Stimulated activated CD4-positive, alpha-beta T cell treated with anti-CD3 and anti-CD28 coated beads, TNF-alpha, amount 100 ng/mL, for 1 hour (primary cell): ENCODE data around the gene OR2S2.

ENCODE experiments used
- DNase-seq, 3 donors: peaks; one replicate each; pipeline ENCODE4 v3.0.0-alpha.2; 2020; ENCODE audit warnings: low read depth in 3 of 3, low spot score in 1 of 3

OR2S2 gene

DNA sequence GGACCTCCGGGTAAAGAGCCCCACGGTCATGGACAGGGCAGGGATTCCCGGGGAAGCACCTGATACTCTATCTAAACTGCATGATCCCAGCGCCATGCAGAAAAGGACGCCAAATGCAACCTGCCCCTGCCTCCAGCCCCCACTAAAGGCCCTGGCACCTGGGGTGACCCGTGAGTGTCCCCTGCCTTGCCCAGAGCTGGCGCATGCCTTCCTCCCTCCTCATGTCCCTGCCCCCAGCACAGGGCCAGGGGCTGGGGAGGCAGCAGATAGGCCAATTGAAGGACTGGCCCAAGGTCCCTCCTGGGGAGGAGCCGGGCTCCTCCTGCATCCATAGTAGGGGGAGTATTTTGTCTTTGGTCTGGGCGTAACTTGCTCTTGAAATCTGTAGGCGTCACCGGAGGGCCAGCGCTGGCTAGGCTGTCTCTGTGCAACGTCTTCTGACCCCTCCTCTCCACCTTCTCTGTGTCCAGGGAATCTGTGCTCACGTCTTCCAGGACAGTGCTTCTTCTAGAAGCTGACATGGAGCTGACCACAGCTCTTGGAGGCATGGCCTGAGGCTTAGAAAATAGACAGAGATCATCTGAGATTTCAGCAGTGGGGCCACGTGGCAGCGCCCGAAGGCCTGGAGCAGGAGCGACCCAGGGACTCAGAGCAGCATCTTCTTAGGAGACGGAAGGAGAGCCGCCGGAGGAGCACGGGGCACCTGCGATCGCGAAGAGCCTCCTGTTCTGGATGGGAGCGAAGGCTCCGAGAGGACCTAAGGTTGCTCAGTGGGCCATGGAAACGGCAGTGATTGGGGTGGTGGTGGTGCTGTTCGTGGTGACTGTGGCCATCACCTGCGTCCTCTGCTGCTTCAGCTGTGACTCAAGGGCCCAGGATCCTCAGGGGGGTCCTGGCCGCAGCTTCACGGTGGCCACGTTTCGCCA is 48.0 kb downstream of the OR2S2 start:
- DNase-seq, result no peak

DNA sequence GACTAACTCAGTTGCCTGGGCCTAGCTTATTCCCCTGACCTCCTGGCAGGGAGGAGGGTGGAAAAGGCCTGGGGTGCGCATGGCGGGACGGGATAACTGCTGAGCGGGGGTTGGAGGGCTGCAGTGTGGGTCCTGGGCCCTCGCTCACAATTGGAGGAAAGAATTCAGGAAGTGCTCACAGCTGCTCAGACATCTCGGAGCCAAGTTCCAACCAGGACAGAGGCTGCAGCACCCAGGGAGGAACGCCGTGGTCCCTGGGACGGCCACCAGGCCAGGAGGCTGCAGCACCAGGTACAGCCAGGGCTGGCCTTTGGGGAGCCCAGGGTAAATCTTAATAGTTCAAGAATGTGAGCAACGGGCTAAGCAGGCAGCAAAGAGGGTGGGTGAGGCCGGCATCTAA is 48.7 kb downstream of the OR2S2 start, which contains the start of gene SPAAR:
Gene SPAAR, plus strand, starts transcription at position 217 of the 400 bp plus-strand sequence. CDS start 974 bp downstream, outside the sequence.
- no peak for DNase-seq

DNA sequence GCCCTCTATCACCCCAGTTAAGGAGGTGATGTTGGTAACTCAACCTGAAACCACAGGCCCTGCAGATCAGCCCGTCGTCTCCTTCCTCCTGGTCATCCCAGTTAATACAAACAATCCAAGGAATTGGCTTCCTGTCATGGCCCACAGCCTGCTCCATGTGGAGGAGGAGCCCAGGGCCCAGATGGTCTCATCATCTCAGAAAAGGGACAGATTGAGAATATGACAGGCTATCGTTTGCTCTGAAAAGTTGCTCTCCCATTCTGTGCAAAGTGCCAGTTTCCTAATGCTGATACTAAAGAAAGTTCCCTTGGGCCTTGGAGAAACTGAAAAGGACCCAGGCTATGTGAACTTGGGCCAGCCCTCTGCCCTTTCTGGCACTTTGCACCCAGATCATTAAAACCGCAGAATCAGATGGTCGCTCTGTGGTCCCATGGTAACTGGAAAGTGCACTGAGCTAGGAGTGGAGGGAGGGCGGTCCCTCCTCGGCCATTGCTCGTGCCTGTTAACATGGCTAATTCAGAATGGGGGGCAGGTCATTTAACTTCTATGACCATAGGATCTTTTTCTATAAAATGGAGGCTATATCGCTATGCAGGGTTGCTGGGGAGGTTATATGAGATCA is 49.3 kb downstream of the OR2S2 start:
- no peak for DNase-seq

DNA sequence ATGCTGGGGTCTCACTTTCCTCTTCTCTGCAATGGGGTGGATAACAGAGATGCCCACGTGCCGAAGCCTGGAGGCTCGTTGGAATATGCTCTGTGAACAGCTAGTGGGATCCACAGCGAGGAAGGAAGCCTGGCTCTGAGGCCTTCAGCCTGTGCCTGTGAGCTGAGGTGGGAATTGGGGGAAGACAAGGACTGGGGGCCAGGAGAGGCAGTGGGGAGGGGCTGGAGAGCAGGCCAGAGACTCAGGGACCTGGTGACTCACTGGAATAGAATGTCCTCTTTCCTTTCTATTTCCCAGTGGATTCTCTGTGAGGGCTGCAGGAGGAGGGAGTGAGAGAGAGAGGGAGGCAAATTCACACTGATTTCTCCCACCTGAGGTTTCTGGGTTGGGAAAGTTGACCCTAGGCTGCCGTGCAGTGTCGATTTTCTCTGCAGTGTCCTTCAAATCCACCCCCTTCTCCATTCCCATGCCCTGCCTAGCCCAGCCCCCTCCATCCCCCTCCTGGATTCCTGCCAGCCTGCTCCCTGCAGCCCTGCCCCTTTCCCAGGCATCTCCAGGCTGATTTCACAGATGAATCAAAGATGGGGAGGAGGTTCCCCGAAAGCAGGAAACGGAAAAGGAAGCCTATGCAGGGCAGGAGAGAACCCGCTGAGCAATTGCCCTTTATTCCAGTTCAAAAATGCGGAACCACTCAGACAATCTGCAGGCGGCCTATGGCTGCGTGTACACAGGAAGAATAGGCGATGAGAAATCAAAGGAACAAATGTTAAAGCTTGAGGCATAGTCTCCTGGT is 50.0 kb downstream of the OR2S2 start:
- no peak for DNase-seq
